Measurements from ENCODE around the gene GOT1. TPM values are rescaled to one million over a fixed set of nuclear protein-coding genes. Genes with fewer than 3 reads are reported as not detected.

GOT1 gene
- total and polyA plus RNA-seq, 2 of the 8 experiments (the other 6 are each of a cell fraction or from before 2014, with no cell fraction given), result 16.7 to 47.0 TPM

DNA sequence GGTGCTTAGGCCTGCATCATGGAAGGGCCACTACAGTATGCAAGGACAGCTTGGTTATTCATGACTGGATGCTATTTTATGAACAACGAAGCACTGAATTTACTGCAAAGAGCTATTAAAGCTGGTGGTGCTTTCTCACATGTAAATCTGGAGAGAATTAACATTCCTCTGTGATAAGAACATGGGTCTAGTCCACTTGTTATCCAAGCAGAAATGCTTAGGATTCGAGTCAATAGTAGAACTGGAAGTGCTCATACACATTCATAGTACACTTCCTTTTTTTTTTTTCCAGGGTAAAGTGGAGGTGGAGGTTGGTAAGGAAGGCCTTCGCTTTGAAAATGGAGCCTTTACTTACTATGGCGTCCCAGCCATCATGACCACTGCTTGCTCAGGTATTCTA, 66.3 kb downstream of the GOT1 start (continued):
- TF ChIP-seq, protein P1, sequence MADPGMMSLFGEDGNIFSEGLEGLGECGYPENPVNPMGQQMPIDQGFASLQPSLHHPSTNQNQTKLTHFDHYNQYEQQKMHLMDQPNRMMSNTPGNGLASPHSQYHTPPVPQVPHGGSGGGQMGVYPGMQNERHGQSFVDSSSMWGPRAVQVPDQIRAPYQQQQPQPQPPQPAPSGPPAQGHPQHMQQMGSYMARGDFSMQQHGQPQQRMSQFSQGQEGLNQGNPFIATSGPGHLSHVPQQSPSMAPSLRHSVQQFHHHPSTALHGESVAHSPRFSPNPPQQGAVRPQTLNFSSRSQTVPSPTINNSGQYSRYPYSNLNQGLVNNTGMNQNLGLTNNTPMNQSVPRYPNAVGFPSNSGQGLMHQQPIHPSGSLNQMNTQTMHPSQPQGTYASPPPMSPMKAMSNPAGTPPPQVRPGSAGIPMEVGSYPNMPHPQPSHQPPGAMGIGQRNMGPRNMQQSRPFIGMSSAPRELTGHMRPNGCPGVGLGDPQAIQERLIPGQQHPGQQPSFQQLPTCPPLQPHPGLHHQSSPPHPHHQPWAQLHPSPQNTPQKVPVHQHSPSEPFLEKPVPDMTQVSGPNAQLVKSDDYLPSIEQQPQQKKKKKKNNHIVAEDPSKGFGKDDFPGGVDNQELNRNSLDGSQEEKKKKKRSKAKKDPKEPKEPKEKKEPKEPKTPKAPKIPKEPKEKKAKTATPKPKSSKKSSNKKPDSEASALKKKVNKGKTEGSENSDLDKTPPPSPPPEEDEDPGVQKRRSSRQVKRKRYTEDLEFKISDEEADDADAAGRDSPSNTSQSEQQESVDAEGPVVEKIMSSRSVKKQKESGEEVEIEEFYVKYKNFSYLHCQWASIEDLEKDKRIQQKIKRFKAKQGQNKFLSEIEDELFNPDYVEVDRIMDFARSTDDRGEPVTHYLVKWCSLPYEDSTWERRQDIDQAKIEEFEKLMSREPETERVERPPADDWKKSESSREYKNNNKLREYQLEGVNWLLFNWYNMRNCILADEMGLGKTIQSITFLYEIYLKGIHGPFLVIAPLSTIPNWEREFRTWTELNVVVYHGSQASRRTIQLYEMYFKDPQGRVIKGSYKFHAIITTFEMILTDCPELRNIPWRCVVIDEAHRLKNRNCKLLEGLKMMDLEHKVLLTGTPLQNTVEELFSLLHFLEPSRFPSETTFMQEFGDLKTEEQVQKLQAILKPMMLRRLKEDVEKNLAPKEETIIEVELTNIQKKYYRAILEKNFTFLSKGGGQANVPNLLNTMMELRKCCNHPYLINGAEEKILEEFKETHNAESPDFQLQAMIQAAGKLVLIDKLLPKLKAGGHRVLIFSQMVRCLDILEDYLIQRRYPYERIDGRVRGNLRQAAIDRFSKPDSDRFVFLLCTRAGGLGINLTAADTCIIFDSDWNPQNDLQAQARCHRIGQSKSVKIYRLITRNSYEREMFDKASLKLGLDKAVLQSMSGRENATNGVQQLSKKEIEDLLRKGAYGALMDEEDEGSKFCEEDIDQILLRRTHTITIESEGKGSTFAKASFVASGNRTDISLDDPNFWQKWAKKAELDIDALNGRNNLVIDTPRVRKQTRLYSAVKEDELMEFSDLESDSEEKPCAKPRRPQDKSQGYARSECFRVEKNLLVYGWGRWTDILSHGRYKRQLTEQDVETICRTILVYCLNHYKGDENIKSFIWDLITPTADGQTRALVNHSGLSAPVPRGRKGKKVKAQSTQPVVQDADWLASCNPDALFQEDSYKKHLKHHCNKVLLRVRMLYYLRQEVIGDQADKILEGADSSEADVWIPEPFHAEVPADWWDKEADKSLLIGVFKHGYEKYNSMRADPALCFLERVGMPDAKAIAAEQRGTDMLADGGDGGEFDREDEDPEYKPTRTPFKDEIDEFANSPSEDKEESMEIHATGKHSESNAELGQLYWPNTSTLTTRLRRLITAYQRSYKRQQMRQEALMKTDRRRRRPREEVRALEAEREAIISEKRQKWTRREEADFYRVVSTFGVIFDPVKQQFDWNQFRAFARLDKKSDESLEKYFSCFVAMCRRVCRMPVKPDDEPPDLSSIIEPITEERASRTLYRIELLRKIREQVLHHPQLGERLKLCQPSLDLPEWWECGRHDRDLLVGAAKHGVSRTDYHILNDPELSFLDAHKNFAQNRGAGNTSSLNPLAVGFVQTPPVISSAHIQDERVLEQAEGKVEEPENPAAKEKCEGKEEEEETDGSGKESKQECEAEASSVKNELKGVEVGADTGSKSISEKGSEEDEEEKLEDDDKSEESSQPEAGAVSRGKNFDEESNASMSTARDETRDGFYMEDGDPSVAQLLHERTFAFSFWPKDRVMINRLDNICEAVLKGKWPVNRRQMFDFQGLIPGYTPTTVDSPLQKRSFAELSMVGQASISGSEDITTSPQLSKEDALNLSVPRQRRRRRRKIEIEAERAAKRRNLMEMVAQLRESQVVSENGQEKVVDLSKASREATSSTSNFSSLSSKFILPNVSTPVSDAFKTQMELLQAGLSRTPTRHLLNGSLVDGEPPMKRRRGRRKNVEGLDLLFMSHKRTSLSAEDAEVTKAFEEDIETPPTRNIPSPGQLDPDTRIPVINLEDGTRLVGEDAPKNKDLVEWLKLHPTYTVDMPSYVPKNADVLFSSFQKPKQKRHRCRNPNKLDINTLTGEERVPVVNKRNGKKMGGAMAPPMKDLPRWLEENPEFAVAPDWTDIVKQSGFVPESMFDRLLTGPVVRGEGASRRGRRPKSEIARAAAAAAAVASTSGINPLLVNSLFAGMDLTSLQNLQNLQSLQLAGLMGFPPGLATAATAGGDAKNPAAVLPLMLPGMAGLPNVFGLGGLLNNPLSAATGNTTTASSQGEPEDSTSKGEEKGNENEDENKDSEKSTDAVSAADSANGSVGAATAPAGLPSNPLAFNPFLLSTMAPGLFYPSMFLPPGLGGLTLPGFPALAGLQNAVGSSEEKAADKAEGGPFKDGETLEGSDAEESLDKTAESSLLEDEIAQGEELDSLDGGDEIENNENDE (IDR thresholded peaks at IDR 0.05; ENCODE audit: insufficient replicate concordance, low read length), result no peak
- TF ChIP-seq TBP (IDR thresholded peaks at IDR 0.05; ENCODE audit: low read depth, low read length) (no peak), KDM4A (IDR thresholded peaks at IDR 0.05; ENCODE audit: low read depth, low read length, severe bottlenecking) (no peak), ZNF274 (IDR thresholded peaks at IDR 0.05; ENCODE audit: borderline replicate concordance, extremely low read depth, low read length) (no peak), SRF (IDR thresholded peaks at IDR 0.05; ENCODE audit: low read depth, low read length) (no peak), EGR1 (IDR thresholded peaks at IDR 0.05; ENCODE audit: borderline replicate concordance, low read depth, low read length) (no peak), SP2 (IDR thresholded peaks at IDR 0.05; ENCODE audit: low read length) (no peak), ASH2L (IDR thresholded peaks at IDR 0.05; ENCODE audit: low read length) (no peak), JUND (IDR thresholded peaks at IDR 0.05; ENCODE audit: low read length) (no peak), TAF7 (optimal IDR thresholded peaks at IDR 0.05; ENCODE audit: borderline replicate concordance, low read depth, low read length) (no peak), FOSL1 (IDR thresholded peaks at IDR 0.05; ENCODE audit: insufficient read depth, low read depth, low read length) (no peak), HDAC6 (IDR thresholded peaks at IDR 0.05; ENCODE audit: low read depth, low read length) (no peak), SIRT6 (IDR thresholded peaks at IDR 0.05; ENCODE audit: low read length) (no peak), SP1 (IDR thresholded peaks at IDR 0.05; ENCODE audit: low read depth, low read length) (no peak)

Measured in H1 (cell line).